HEK293 (cell line): ENCODE data around the gene PIGS.

Experiments used
- CTCF ChIA-PET: fragments of 350-600 bp; formaldehyde crosslinking; extraction: SDS; loops from one replicate; lab custom pipeline; 2021; ENCODE audit warnings: antibody characterized with exemption; lab: Yijun Ruan, JAX
- POLR2A ChIA-PET: fragments of 300-600 bp; formaldehyde crosslinking; extraction: SDS; loops from one replicate; lab custom pipeline; 2020; ENCODE audit warnings: antibody characterized with exemption, inconsistent platforms; lab: Yijun Ruan, JAX
- H3K27ac ChIP-seq: fragments of 200-500 bp; sonication (Bioruptor generic); 2 replicates; pipeline ENCODE4 v1.5.1; 2014; ENCODE audit warnings: low read depth, low read length, control low read depth, inconsistent platforms; ENCODE audit errors: extremely low read depth
- H3K36me3 ChIP-seq, 2 experiments: fragments of 200-500 bp in 1 of 2; sonication (Bioruptor generic) in 1 of 2; 1 replicate in 1 of 2; 2 replicates in 1 of 2; pipeline ENCODE4 v1.5.1; 2014 to 2017; ENCODE audit warnings: inconsistent platforms in 2 of 2, low read length in 2 of 2; ENCODE audit not compliant: control insufficient read depth in 2 of 2, insufficient read depth in 1 of 2
- H3K4me1 ChIP-seq: fragments of 200-500 bp; sonication (Bioruptor generic); 2 replicates; pipeline ENCODE4 v1.5.1; 2014; ENCODE audit warnings: mild to moderate bottlenecking, low read length, inconsistent platforms; ENCODE audit not compliant: control insufficient read depth, insufficient read depth
- H3K4me3 ChIP-seq: 2 replicates; pipeline ENCODE4 v1.5.1; 2011; ENCODE audit warnings: low read depth, mild to moderate bottlenecking, control low read depth, low read length, moderate library complexity
- H3K9me3 ChIP-seq: fragments of 200-500 bp; sonication (Bioruptor generic); 2 replicates; pipeline ENCODE4 v1.5.1; 2014; ENCODE audit warnings: low read depth, low read length, inconsistent platforms; ENCODE audit not compliant: control insufficient read depth, insufficient read depth
- BCL11B ChIP-seq: fragments of 450-650 bp; formaldehyde crosslinking; IDR thresholded peaks from 2 replicates; pipeline ENCODE4 v1.5.1; 2016; ENCODE audit warnings: low read depth, missing biosample characterization, missing genetic modification characterization
- HOXA7 ChIP-seq: sonication (generic); formaldehyde crosslinking; IDR thresholded peaks from 2 replicates; pipeline ENCODE4 v1.8.1; 2022; ENCODE audit warnings: missing genetic modification reagents, borderline replicate concordance
- MYNN ChIP-seq: fragments of 450-650 bp; formaldehyde crosslinking; IDR thresholded peaks from 2 replicates; pipeline ENCODE4 v1.5.1; 2016; ENCODE audit warnings: missing biosample characterization, missing genetic modification characterization, borderline replicate concordance
- OSR2 ChIP-seq: fragments of 450-650 bp; formaldehyde crosslinking; IDR thresholded peaks from 2 replicates; pipeline ENCODE4 v1.5.1; 2016; ENCODE audit warnings: missing biosample characterization, missing genetic modification characterization
- REPIN1 ChIP-seq: fragments of 450-650 bp; formaldehyde crosslinking; IDR thresholded peaks from 2 replicates; pipeline ENCODE4 v1.5.1; 2017; ENCODE audit warnings: missing biosample characterization, missing genetic modification characterization, low read depth
- SCRT1 ChIP-seq: fragments of 450-650 bp; formaldehyde crosslinking; IDR thresholded peaks from 2 replicates; pipeline ENCODE4 v1.5.1; 2016; ENCODE audit warnings: missing biosample characterization, missing genetic modification characterization, borderline replicate concordance
- SCRT2 ChIP-seq: fragments of 450-650 bp; formaldehyde crosslinking; IDR thresholded peaks from 2 replicates; pipeline ENCODE4 v1.5.1; 2016; ENCODE audit warnings: missing biosample characterization, missing genetic modification characterization
- TRIM28 ChIP-seq: IDR thresholded peaks from 2 replicates; pipeline ENCODE4 v1.6.1; 2011; ENCODE audit warnings: low read length, control low read depth, borderline replicate concordance
- ZBTB20 ChIP-seq: fragments of 450-650 bp; formaldehyde crosslinking; IDR thresholded peaks from 2 replicates; pipeline ENCODE4 v1.5.1; 2016; ENCODE audit warnings: missing biosample characterization, missing genetic modification characterization
- ZEB2 ChIP-seq: fragments of 450-650 bp; formaldehyde crosslinking; IDR thresholded peaks from 2 replicates; pipeline ENCODE4 v1.5.1; 2016; ENCODE audit warnings: missing biosample characterization, missing genetic modification characterization
- ZNF112 ChIP-seq: fragments of 450-650 bp; formaldehyde crosslinking; IDR thresholded peaks from 2 replicates; pipeline ENCODE4 v1.5.0; 2017; ENCODE audit warnings: missing biosample characterization, missing genetic modification characterization
- ZNF114 ChIP-seq: fragments of 450-650 bp; formaldehyde crosslinking; IDR thresholded peaks from 2 replicates; pipeline ENCODE4 v1.5.0; 2017; ENCODE audit warnings: missing biosample characterization, missing genetic modification characterization
- ZNF157 ChIP-seq: fragments of 450-650 bp; formaldehyde crosslinking; IDR thresholded peaks from 2 replicates; pipeline ENCODE4 v1.5.1; 2016; ENCODE audit warnings: missing biosample characterization, missing genetic modification characterization
- ZNF202 ChIP-seq: fragments of 450-650 bp; formaldehyde crosslinking; IDR thresholded peaks from 2 replicates; pipeline ENCODE4 v1.5.1; 2016; ENCODE audit warnings: missing biosample characterization, missing genetic modification characterization, borderline replicate concordance
- ZNF223 ChIP-seq: fragments of 450-650 bp; formaldehyde crosslinking; IDR thresholded peaks from 2 replicates; pipeline ENCODE4 v1.5.1; 2016; ENCODE audit warnings: missing biosample characterization, missing genetic modification characterization
- ZNF280D ChIP-seq: fragments of 450-650 bp; formaldehyde crosslinking; IDR thresholded peaks from 2 replicates; pipeline ENCODE4 v1.5.1; 2016; ENCODE audit warnings: missing biosample characterization, missing genetic modification characterization
- ZNF416 ChIP-seq: fragments of 450-650 bp; formaldehyde crosslinking; IDR thresholded peaks from 2 replicates; pipeline ENCODE4 v1.5.1; 2016; ENCODE audit warnings: missing biosample characterization, missing genetic modification characterization
- ZNF501 ChIP-seq: fragments of 450-650 bp; formaldehyde crosslinking; IDR thresholded peaks from 2 replicates; pipeline ENCODE4 v1.5.1; 2016; ENCODE audit warnings: missing biosample characterization, missing genetic modification characterization
- ZNF544 ChIP-seq: fragments of 450-650 bp; formaldehyde crosslinking; IDR thresholded peaks from 2 replicates; pipeline ENCODE4 v1.5.0; 2017; ENCODE audit warnings: missing biosample characterization, missing genetic modification characterization
- ZNF610 ChIP-seq: fragments of 450-650 bp; formaldehyde crosslinking; IDR thresholded peaks from 2 replicates; pipeline ENCODE4 v1.5.1; 2016; ENCODE audit warnings: missing biosample characterization, missing genetic modification characterization, borderline replicate concordance
- ZNF677 ChIP-seq: fragments of 450-650 bp; IDR thresholded peaks from 2 replicates; pipeline ENCODE4 v1.5.0; 2018; ENCODE audit warnings: missing biosample characterization, mild to moderate bottlenecking, missing genetic modification characterization, moderate library complexity
- ZNF768 ChIP-seq: fragments of 450-650 bp; formaldehyde crosslinking; IDR thresholded peaks from 2 replicates; pipeline ENCODE4 v1.5.1; 2018; ENCODE audit warnings: missing biosample characterization, mild to moderate bottlenecking, missing genetic modification characterization
- ZNF776 ChIP-seq: fragments of 450-650 bp; formaldehyde crosslinking; IDR thresholded peaks from 2 replicates; pipeline ENCODE4 v1.5.0; 2017; ENCODE audit warnings: missing biosample characterization, missing genetic modification characterization, borderline replicate concordance
- TF ChIP-seq, protein P1 (sequence below): fragments of 450-650 bp; formaldehyde crosslinking; IDR thresholded peaks from 2 replicates; pipeline ENCODE4 v1.5.1; 2017; ENCODE audit warnings: missing biosample characterization, missing genetic modification characterization
- TF ChIP-seq, protein P2 (sequence below): fragments of 450-650 bp; formaldehyde crosslinking; IDR thresholded peaks from 2 replicates; pipeline ENCODE4 v1.5.1; 2016; ENCODE audit warnings: missing biosample characterization, missing genetic modification characterization
- TF ChIP-seq, protein P3 (sequence below): fragments of 450-650 bp; formaldehyde crosslinking; IDR thresholded peaks from 2 replicates; pipeline ENCODE4 v1.5.1; 2017; ENCODE audit warnings: missing biosample characterization, missing genetic modification characterization
- TF ChIP-seq, protein P4 (sequence below): fragments of 450-650 bp; formaldehyde crosslinking; IDR thresholded peaks from 2 replicates; pipeline ENCODE4 v1.5.1; 2016; ENCODE audit warnings: missing biosample characterization, missing genetic modification characterization

The PIGS gene

GRCh38 chr17:28518132-28518531, 53.2 kb downstream of the PIGS start (continued):
- no peak for TF ChIP-seq ZNF114 (tag by site-specific recombination)

DNA sequence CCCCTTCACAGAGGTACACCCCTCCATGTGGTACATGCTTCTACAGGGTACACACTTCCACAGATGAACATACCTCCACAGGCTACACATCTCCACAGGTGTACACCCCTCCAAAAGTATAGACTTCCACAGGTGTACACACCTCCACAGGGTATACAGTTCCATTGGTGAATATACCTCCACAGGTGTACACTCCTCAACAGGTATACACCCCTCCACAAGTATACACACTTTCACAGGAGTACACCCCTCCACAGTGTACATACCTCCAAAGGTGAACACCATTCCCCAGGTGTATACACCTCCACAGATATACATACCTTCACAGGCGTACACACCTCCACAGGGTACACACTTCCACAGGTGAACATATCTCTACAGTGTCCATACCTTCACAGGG, 55.8 kb downstream of the PIGS start:
- ChIA-PET CTCF (interaction anchor here (1.2 kb wide), 1 partner anchor 15 kb away, joined by 3 read pairs; no protein-coding TSS in a partner anchor), POLR2A (no interaction called here)
- H3K4me1 ChIP-seq, result peaks cover 4% of the 10 kb centered on the region; the same call in 1 of the 2 replicates
- TF ChIP-seq ZNF776 (tag by site-specific recombination) (no peak), ZNF416 (tag by site-specific recombination) (no peak), ZNF610 (no peak), ZNF157 (no peak), REPIN1 (no peak), ZNF112 (tag by site-specific recombination) (no peak), MYNN (tag by site-specific recombination) (no peak), OSR2 (tag by site-specific recombination) (no peak), ZNF202 (tag by site-specific recombination) (no peak), TRIM28 (no peak), BCL11B (tag by site-specific recombination) (no peak), ZBTB20 (no peak), ZNF544 (tag by site-specific recombination) (no peak), SCRT2 (tag by site-specific recombination) (peak; percentile 72), ZNF677 (tag by site-specific recombination) (no peak), ZNF768 (no peak), ZNF223 (no peak), ZNF501 (no peak), HOXA7 (CRISPR knock-in tag) (no peak), SCRT1 (peak; percentile 55; the same call in 1 of the 2 replicates), ZEB2 (tag by site-specific recombination) (peak; percentile 48; the same call in 1 of the 2 replicates), ZNF280D (tag by site-specific recombination) (no peak)
- TF ChIP-seq, protein P1, sequence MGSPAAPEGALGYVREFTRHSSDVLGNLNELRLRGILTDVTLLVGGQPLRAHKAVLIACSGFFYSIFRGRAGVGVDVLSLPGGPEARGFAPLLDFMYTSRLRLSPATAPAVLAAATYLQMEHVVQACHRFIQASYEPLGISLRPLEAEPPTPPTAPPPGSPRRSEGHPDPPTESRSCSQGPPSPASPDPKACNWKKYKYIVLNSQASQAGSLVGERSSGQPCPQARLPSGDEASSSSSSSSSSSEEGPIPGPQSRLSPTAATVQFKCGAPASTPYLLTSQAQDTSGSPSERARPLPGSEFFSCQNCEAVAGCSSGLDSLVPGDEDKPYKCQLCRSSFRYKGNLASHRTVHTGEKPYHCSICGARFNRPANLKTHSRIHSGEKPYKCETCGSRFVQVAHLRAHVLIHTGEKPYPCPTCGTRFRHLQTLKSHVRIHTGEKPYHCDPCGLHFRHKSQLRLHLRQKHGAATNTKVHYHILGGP, result no peak
- TF ChIP-seq, protein P2, sequence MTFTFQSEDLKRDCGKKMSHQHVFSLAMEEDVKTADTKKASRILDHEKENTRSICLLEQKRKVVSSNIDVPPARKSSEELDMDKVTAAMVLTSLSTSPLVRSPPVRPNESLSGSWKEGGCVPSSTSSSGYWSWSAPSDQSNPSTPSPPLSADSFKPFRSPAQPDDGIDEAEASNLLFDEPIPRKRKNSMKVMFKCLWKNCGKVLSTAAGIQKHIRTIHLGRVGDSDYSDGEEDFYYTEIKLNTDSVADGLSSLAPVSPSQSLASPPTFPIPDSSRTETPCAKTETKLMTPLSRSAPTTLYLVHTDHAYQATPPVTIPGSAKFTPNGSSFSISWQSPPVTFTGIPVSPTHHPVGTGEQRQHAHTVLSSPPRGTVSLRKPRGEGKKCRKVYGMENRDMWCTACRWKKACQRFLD (tag by site-specific recombination), result no peak
- TF ChIP-seq, protein P3, sequence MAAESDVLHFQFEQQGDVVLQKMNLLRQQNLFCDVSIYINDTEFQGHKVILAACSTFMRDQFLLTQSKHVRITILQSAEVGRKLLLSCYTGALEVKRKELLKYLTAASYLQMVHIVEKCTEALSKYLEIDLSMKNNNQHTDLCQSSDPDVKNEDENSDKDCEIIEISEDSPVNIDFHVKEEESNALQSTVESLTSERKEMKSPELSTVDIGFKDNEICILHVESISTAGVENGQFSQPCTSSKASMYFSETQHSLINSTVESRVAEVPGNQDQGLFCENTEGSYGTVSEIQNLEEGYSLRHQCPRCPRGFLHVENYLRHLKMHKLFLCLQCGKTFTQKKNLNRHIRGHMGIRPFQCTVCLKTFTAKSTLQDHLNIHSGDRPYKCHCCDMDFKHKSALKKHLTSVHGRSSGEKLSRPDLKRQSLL (tag by site-specific recombination), result no peak
- TF ChIP-seq, protein P4, sequence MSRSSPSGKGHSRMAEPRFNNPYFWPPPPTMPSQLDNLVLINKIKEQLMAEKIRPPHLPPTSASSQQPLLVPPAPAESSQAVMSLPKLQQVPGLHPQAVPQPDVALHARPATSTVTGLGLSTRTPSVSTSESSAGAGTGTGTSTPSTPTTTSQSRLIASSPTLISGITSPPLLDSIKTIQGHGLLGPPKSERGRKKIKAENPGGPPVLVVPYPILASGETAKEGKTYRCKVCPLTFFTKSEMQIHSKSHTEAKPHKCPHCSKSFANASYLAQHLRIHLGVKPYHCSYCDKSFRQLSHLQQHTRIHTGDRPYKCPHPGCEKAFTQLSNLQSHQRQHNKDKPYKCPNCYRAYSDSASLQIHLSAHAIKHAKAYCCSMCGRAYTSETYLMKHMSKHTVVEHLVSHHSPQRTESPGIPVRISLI (tag by site-specific recombination), result no peak
- H3K36me3 ChIP-seq, result no peaks in the 10 kb centered on the region
- H3K27ac ChIP-seq, result no peak overlapping the region
- H3K4me3 ChIP-seq, result no peak overlapping the region
- H3K9me3 ChIP-seq, result no peaks in the 10 kb centered on the region
